Stomach smooth muscle (tissue), 2 donors: ENCODE data around the gene DPYD.

Experiments used
- H3K27ac ChIP-seq: one replicate; pipeline ENCODE4 v1.7.0; 2013; ENCODE audit warnings: mild to moderate bottlenecking, low read length, inconsistent platforms
- H3K27me3 ChIP-seq, 2 donors: one replicate each; pipeline ENCODE4 v1.7.0; 2013; ENCODE audit warnings: low read length in 2 of 2; ENCODE audit not compliant: insufficient read depth in 2 of 2, control insufficient read depth in 1 of 2
- H3K36me3 ChIP-seq, 2 donors: one replicate each; pipeline ENCODE4 v1.7.0; 2013; ENCODE audit warnings: low read length in 2 of 2; ENCODE audit not compliant: control insufficient read depth in 2 of 2, insufficient read depth in 2 of 2
- H3K4me1 ChIP-seq: one replicate; pipeline ENCODE4 v1.7.0; 2013; ENCODE audit warnings: low read length; ENCODE audit not compliant: control insufficient read depth, insufficient read depth
- H3K4me3 ChIP-seq, 2 donors: one replicate each; pipeline ENCODE4 v1.7.0; 2013; ENCODE audit warnings: low read length in 2 of 2
- H3K9ac ChIP-seq, 2 donors: one replicate each; pipeline ENCODE4 v1.7.0; 2013; ENCODE audit warnings: low read length in 2 of 2, mild to moderate bottlenecking in 1 of 2
- H3K9me3 ChIP-seq, 2 donors: one replicate each; pipeline ENCODE4 v1.7.0; 2013; ENCODE audit warnings: low read length in 2 of 2; ENCODE audit not compliant: control insufficient read depth in 2 of 2
- donor health status: healthy.
- donor health status: Pancreatic carcinoma.

The DPYD gene

GRCh38 chr1:97712980-97713379 lies 207.9 kb downstream of the DPYD start:
- H3K36me3 ChIP-seq: no peaks in the 10 kb centered on the region
- H3K4me3 ChIP-seq: no peak overlapping the region
- H3K9me3 ChIP-seq: no peaks in the 10 kb centered on the region
- no peak overlapping the region for H3K9ac ChIP-seq
- no peaks in the 10 kb centered on the region for H3K27me3 ChIP-seq
- no peaks in the 10 kb centered on the region for H3K4me1 ChIP-seq
- H3K27ac ChIP-seq: no peak overlapping the region

GRCh38 chr1:97711858-97712257 lies 209.0 kb downstream of the DPYD start:
- H3K9ac ChIP-seq: no peak overlapping the region
- no peak overlapping the region for H3K4me3 ChIP-seq
- H3K4me1 ChIP-seq: no peaks in the 10 kb centered on the region
- H3K36me3 ChIP-seq: no peaks in the 10 kb centered on the region
- no peaks in the 10 kb centered on the region for H3K27me3 ChIP-seq
- no peak overlapping the region for H3K27ac ChIP-seq
- no peaks in the 10 kb centered on the region for H3K9me3 ChIP-seq

- H3K9ac ChIP-seq: no peak overlapping the region
- no peaks in the 10 kb centered on the region for H3K9me3 ChIP-seq
- H3K27ac ChIP-seq: no peak overlapping the region
- H3K4me1 ChIP-seq: no peaks in the 10 kb centered on the region
- no peaks in the 10 kb centered on the region for H3K27me3 ChIP-seq
- peaks cover 0 to 2% of the 10 kb centered on the region in 2 donors for H3K36me3 ChIP-seq
- no peak overlapping the region for H3K4me3 ChIP-seq
These were observed 227.2 kb downstream of the DPYD start for GRCh38 chr1:97693601-97694000.

GRCh38 chr1:97691325-97691724 lies 229.5 kb downstream of the DPYD start:
- H3K9me3 ChIP-seq: no peaks in the 10 kb centered on the region
- H3K4me1 ChIP-seq: no peaks in the 10 kb centered on the region
- no peaks in the 10 kb centered on the region for H3K27me3 ChIP-seq
- H3K4me3 ChIP-seq: no peak overlapping the region
- H3K9ac ChIP-seq: no peak overlapping the region
- no peak overlapping the region for H3K27ac ChIP-seq
- H3K36me3 ChIP-seq: peaks cover 2 to 5% of the 10 kb centered on the region in 2 donors

- Histone ChIP-seq H3K27me3 (no peaks in the 10 kb centered on the region), H3K36me3 (peaks cover 2% of the 10 kb centered on the region in 2 donors), H3K9ac (no peak overlapping the region), H3K27ac (no peak overlapping the region), H3K9me3 (no peaks in the 10 kb centered on the region), H3K4me3 (no peak overlapping the region), H3K4me1 (no peaks in the 10 kb centered on the region)
These were observed 235.5 kb downstream of the DPYD start for GRCh38 chr1:97685360-97685759.

GRCh38 chr1:97680894-97681293 lies 239.9 kb downstream of the DPYD start:
- Histone ChIP-seq H3K36me3 (peaks cover 5% of the 10 kb centered on the region in 2 donors), H3K9ac (no peak overlapping the region), H3K4me3 (no peak overlapping the region), H3K27me3 (no peaks in the 10 kb centered on the region), H3K4me1 (no peaks in the 10 kb centered on the region), H3K27ac (no peak overlapping the region), H3K9me3 (no peaks in the 10 kb centered on the region)

GRCh38 chr1:97680470-97680869 lies 240.4 kb downstream of the DPYD start:
- Histone ChIP-seq H3K36me3 (peaks cover 5% of the 10 kb centered on the region in 2 donors), H3K9ac (no peak overlapping the region), H3K9me3 (no peaks in the 10 kb centered on the region), H3K27ac (no peak overlapping the region), H3K4me1 (no peaks in the 10 kb centered on the region), H3K27me3 (no peaks in the 10 kb centered on the region), H3K4me3 (no peak overlapping the region)

GRCh38 chr1:97677702-97678101 lies 243.1 kb downstream of the DPYD start:
- Histone ChIP-seq H3K4me1 (no peaks in the 10 kb centered on the region), H3K27ac (no peak overlapping the region), H3K9me3 (no peaks in the 10 kb centered on the region), H3K27me3 (no peaks in the 10 kb centered on the region), H3K9ac (no peak overlapping the region), H3K36me3 (peaks cover 5% of the 10 kb centered on the region in 2 donors), H3K4me3 (no peak overlapping the region)

GRCh38 chr1:97674517-97674916 lies 246.3 kb downstream of the DPYD start:
- H3K4me1 ChIP-seq: no peaks in the 10 kb centered on the region
- no peak overlapping the region for H3K4me3 ChIP-seq
- H3K27me3 ChIP-seq: no peaks in the 10 kb centered on the region
- H3K27ac ChIP-seq: no peak overlapping the region
- H3K36me3 ChIP-seq: peaks cover 8% of the 10 kb centered on the region in 2 donors
- no peak overlapping the region for H3K9ac ChIP-seq
- H3K9me3 ChIP-seq: peaks cover 0 to 7% of the 10 kb centered on the region in 2 donors

- peaks cover 3 to 4% of the 10 kb centered on the region in 2 donors for H3K36me3 ChIP-seq
- H3K9me3 ChIP-seq: peaks cover 0 to 7% of the 10 kb centered on the region in 2 donors
- no peak overlapping the region for H3K4me3 ChIP-seq
- no peak overlapping the region for H3K27ac ChIP-seq
- no peaks in the 10 kb centered on the region for H3K27me3 ChIP-seq
- no peaks in the 10 kb centered on the region for H3K4me1 ChIP-seq
- no peak overlapping the region for H3K9ac ChIP-seq
These were observed 251.9 kb downstream of the DPYD start for GRCh38 chr1:97668945-97669344.

GRCh38 chr1:97660431-97661105 lies 260.3 kb downstream of the DPYD start:
- H3K9me3 ChIP-seq: no peaks in the 10 kb centered on the region
- H3K4me1 ChIP-seq: no peaks in the 10 kb centered on the region
- no peaks in the 10 kb centered on the region for H3K36me3 ChIP-seq
- no peaks in the 10 kb centered on the region for H3K27me3 ChIP-seq
- no peak overlapping the region for H3K4me3 ChIP-seq
- no peak overlapping the region for H3K27ac ChIP-seq
- no peak overlapping the region for H3K9ac ChIP-seq
